GM12878 (cell line): ENCODE data around the gene MTMR8. TPM values are rescaled to one million over a fixed set of nuclear protein-coding genes. Genes with fewer than 3 reads are reported as not detected.
A peak's percentile ranks its signal among the peaks of the same experiment; 100 is the strongest.
"Not testable (repeated sequence)": the region's sequence is repeated elsewhere in the genome, so short reads cannot be mapped to it uniquely, and the experiment has no call there.

Source experiments
- ATAC-seq: fragments of 200-7000 bp; cut with Tn5 transposase; 3 replicates; pipeline ENCODE4 v1.9.1; 2020; ENCODE audit warnings: mild to moderate bottlenecking, moderate library complexity
- BruUV-seq: library from RNA; stranded (reverse); fragments of 400-500 nt; replicated peaks from 2 replicates; lab custom pipeline; 2021; lab: Mats Ljungman, UMichigan
- CTCF ChIA-PET: fragments of 300-600 bp; sonication (Branson Sonifier 250); formaldehyde crosslinking; extraction: SDS; loops from one replicate; lab custom pipeline; 2021; ENCODE audit warnings: inconsistent platforms; lab: Yijun Ruan, JAX
- POLR2A ChIA-PET: fragments of 350-600 bp; formaldehyde crosslinking; extraction: SDS; loops from one replicate; lab custom pipeline; 2021; ENCODE audit warnings: inconsistent platforms; lab: Charles Lee
- RAD21 ChIA-PET: fragments of 300-600 bp; sonication (Branson Sonifier 250); formaldehyde crosslinking; loops from one replicate; lab custom pipeline; 2023; ENCODE audit warnings: antibody characterized with exemption; ENCODE audit not compliant: unreplicated experiment; lab: Charles Lee
- SMC1A ChIA-PET: fragments of 300-600 bp; sonication (Branson Sonifier 250); formaldehyde crosslinking; loops from one replicate; lab custom pipeline; 2023; ENCODE audit not compliant: unreplicated experiment, uncharacterized antibody; lab: Charles Lee
- DNase-seq: peaks from one replicate; pipeline ENCODE4 v3.0.0-alpha.2; 2011; ENCODE audit warnings: low read depth, low spot score
- FAIRE-seq: peaks from 3 replicates; lab custom pipeline; 2011; peaks lifted over from hg19 to GRCh38; lab: Jason Lieb, UNC
- H2AFZ ChIP-seq: 2 replicates; pipeline ENCODE4 v1.6.0; 2011; ENCODE audit warnings: low read depth, low read length, control low read depth; ENCODE audit not compliant: control insufficient read depth
- H3K27ac ChIP-seq: 2 replicates; pipeline ENCODE4 v1.5.1; 2011; ENCODE audit warnings: control low read depth; ENCODE audit not compliant: control insufficient read depth, insufficient read depth
- H3K27me3 ChIP-seq, 2 experiments: replicated peaks in 1 of 2; 2 replicates each; pipeline versions ENCODE4 v1.6.0 to v1.6.1; 2011; ENCODE audit warnings: low read length in 1 of 2; ENCODE audit not compliant: control insufficient read depth in 2 of 2, insufficient read depth in 2 of 2
- H3K36me3 ChIP-seq, 2 experiments: 2 replicates each; pipeline ENCODE4 v1.5.1; 2011; ENCODE audit warnings: low read length in 1 of 2; ENCODE audit not compliant: control insufficient read depth in 2 of 2, insufficient read depth in 2 of 2
- H3K4me1 ChIP-seq: 2 replicates; pipeline ENCODE4 v1.6.1; 2011; ENCODE audit warnings: mild to moderate bottlenecking, low read length, moderate library complexity, mixed read lengths; ENCODE audit not compliant: control insufficient read depth, insufficient read depth
- H3K4me2 ChIP-seq: 2 replicates; pipeline ENCODE4 v1.6.0; 2011; ENCODE audit warnings: control low read depth; ENCODE audit not compliant: control insufficient read depth, insufficient read depth
- H3K4me3 ChIP-seq: fragments of 200-600 bp; sonication (generic); 2 replicates; pipeline ENCODE4 v1.5.1; 2016
- H3K79me2 ChIP-seq: 2 replicates; pipeline ENCODE4 v1.6.0; 2011; ENCODE audit warnings: low read length; ENCODE audit not compliant: control insufficient read depth, insufficient read depth
- H3K9ac ChIP-seq: 2 replicates; pipeline ENCODE4 v1.8.0; 2011; ENCODE audit warnings: low read length, control low read depth, mixed read lengths; ENCODE audit not compliant: control insufficient read depth, insufficient read depth
- H3K9me3 ChIP-seq: replicated peaks from 3 replicates; pipeline ENCODE4 v1.5.1; 2011; ENCODE audit warnings: mild to moderate bottlenecking, low read length; ENCODE audit not compliant: control insufficient read depth, insufficient read depth
- H4K20me1 ChIP-seq: 2 replicates; pipeline ENCODE4 v1.6.0; 2011; ENCODE audit not compliant: control insufficient read depth, insufficient read depth
- CTCF ChIP-seq, 3 experiments: IDR thresholded peaks in 2 of 3; conservative IDR thresholded peaks in 1 of 3; 2 replicates each; pipeline ENCODE4 v1.5.1; 2011; ENCODE audit warnings: low read depth in 3 of 3, low read length in 3 of 3, mild to moderate bottlenecking in 3 of 3, control low read depth in 2 of 3, moderate library complexity in 2 of 3, inconsistent platforms in 1 of 3, mixed read lengths in 1 of 3; ENCODE audit not compliant: control insufficient read depth in 2 of 3, insufficient read depth in 1 of 3; ENCODE audit errors: extremely low read depth in 1 of 3
- FOS ChIP-seq: IDR thresholded peaks from 3 replicates; pipeline ENCODE4 v1.6.1; 2011; ENCODE audit warnings: borderline replicate concordance; ENCODE audit not compliant: insufficient read length; ENCODE audit errors: extremely low read depth
- IRF4 ChIP-seq: IDR thresholded peaks from 2 replicates; pipeline ENCODE4 v1.6.1; 2011; ENCODE audit warnings: low read depth, low read length
- MYC ChIP-seq: IDR thresholded peaks from 2 replicates; pipeline ENCODE4 v1.6.1; 2011; ENCODE audit warnings: mild to moderate bottlenecking, low read length, moderate library complexity, inconsistent platforms; ENCODE audit not compliant: insufficient read depth, insufficient replicate concordance, insufficient read length, severe bottlenecking
- PML ChIP-seq: IDR thresholded peaks from 2 replicates; pipeline ENCODE4 v1.6.1; 2012; ENCODE audit warnings: low read length, inconsistent platforms
- RCOR1 ChIP-seq: conservative IDR thresholded peaks from 2 replicates; pipeline ENCODE4 v1.6.1; 2012; ENCODE audit warnings: low read depth, low read length, improper control_type of control experiment
- SP1 ChIP-seq: IDR thresholded peaks from one replicate; pipeline ENCODE4 v1.6.1; 2011; ENCODE audit warnings: low read depth, low read length
- YY1 ChIP-seq: IDR thresholded peaks from 2 replicates; pipeline ENCODE4 v1.6.1; 2011; ENCODE audit warnings: low read depth, mild to moderate bottlenecking, low read length
- WGBS: methylation state at CpG from one replicate; pipeline ENCODE4 v1.1.6; 2016; ENCODE audit warnings: low lambda C conversion rate; ENCODE audit not compliant: insufficient replicate concordance, insufficient coverage; ENCODE audit errors: missing lambda C conversion rate; 5-methylcytosine and 5-hydroxymethylcytosine counted together
- in situ Hi-C: fragments of 300-500 bp; cut with MboI; formaldehyde crosslinking; loops from 9 replicates; pipeline ENCODE4 v1.14.3; 2018; ENCODE audit warnings: mixed read lengths
- intact Hi-C: fragments of 100-400 bp; cut with micrococcal nuclease; formaldehyde crosslinking; loops from one replicate; pipeline ENCODE4 v1.14.2; 2022; ENCODE audit not compliant: unreplicated experiment
- polyA plus RNA-seq, 11 experiments: library from polyadenylated mRNA; depleted of rRNA in 4 of 11; unstranded in 6 of 11; stranded (reverse) in 5 of 11; fragments of >200 nt; fragmentation: Nextera tagmentation in 4 of 11; fragmentation: Illumina TruSeq in 1 of 11; extraction: Ambion mirVana in 4 of 11; extraction: Trizol in 1 of 11; gene quantifications; 1 replicate in 1 of 11; 2 replicates in 10 of 11; pipeline versions ENCODE4 v1.2.1 to v1.2.3, GENCODE V29; 2011 to 2016; ENCODE audit warnings: inconsistent platforms in 2 of 11, missing spikeins in 2 of 11, low read depth in 1 of 11
- total RNA-seq, 4 experiments: library from RNA; depleted of rRNA in 3 of 4; stranded (reverse); fragments of >200 nt in 3 of 4; fragmentation: Illumina TruSeq in 1 of 4; extraction: Trizol in 1 of 4; gene quantifications; 2 replicates each; pipeline versions ENCODE4 v1.2.1 to v1.2.3, GENCODE V29; 2013 to 2021

MTMR8 gene
- total and polyA plus RNA-seq, 10 of the 15 experiments (the other 5 are each of a cell fraction or from before 2014, with no cell fraction given) = 2.0 to 4.7 (median 3.6) TPM

GRCh38 chrX:64427281-64427680 is 32.0 kb upstream of the MTMR8 start:
- Histone ChIP-seq H3K9ac (no peak overlapping the region), H3K79me2 (no peaks in the 10 kb centered on the region), H3K9me3 (no peaks in the 10 kb centered on the region; the same call in 2 of the 3 replicates), H4K20me1 (no peaks in the 10 kb centered on the region), H2AFZ (no peak overlapping the region), H3K36me3 (no peaks in the 10 kb centered on the region), H3K27ac (no peak overlapping the region), H3K27me3 (no peaks in the 10 kb centered on the region), H3K4me3 (no peak overlapping the region), H3K4me1 (no peaks in the 10 kb centered on the region), H3K4me2 (no peak overlapping the region)
- TF ChIP-seq SP1 = no peak
- TF ChIP-seq FOS = no peak
- TF ChIP-seq IRF4 = no peak
- no peak for TF ChIP-seq RCOR1
- no peak for TF ChIP-seq MYC
- TF ChIP-seq YY1 = no peak
- no peak for TF ChIP-seq CTCF (IDR thresholded peaks at IDR 0.05 in 2 of 3, conservative IDR thresholded peaks at IDR 0.05 in 1 of 3; ENCODE audit: control insufficient read depth in 2 of 3, extremely low read depth in 1 of 3, insufficient read depth in 1 of 3, low read depth in 3 of 3, low read length in 3 of 3)
- no peak for TF ChIP-seq PML
- in situ Hi-C loops = no loop called here
- CTCF ChIA-PET = interaction anchor here (0.6 kb wide), 1 partner anchor 17 kb away, joined by 3 read pairs; no protein-coding TSS in a partner anchor
- FAIRE-seq (no peak), ATAC-seq (peak; percentile 67), DNase-seq (no peak)
- SMC1A ChIA-PET = interaction anchor here (0.6 kb wide), 1 partner anchor 21 kb away, joined by 3 read pairs; no protein-coding TSS in a partner anchor
- RAD21 ChIA-PET = interaction anchor here (1.3 kb wide), 1 partner anchor 9 kb away, joined by 3 read pairs; no protein-coding TSS in a partner anchor
- BruUV-seq = no TSS peak
- POLR2A ChIA-PET = no interaction called here
- intact Hi-C loops = no loop called here

DNA sequence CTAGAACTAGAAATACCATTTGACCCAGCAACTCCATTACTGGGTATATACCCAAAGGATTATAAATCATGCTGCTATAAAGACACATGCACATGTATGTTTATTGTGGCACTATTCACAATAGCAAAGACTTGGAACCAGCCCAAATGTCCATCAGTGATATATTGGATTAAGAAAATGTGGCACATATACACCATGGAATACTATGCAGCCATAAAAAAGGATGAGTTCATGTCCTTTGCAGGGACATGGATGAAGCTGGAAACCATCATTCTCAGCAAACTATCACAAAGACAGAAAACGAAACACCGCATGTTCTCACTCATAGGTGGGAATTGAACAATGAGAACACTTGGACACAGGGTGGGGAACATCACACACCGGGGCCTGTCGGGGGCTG is 14.5 kb upstream of the MTMR8 start:
- CTCF ChIA-PET, FAIRE-seq, H3K9me3 ChIP-seq, H3K27ac ChIP-seq, BruUV-seq, in situ Hi-C loops, H3K4me2 ChIP-seq, H3K27me3 ChIP-seq, POLR2A ChIA-PET, H3K36me3 ChIP-seq, ATAC-seq, H4K20me1 ChIP-seq, H2AFZ ChIP-seq, SMC1A ChIA-PET, RAD21 ChIA-PET, intact Hi-C loops, H3K79me2 ChIP-seq, H3K4me3 ChIP-seq, H3K9ac ChIP-seq, H3K4me1 ChIP-seq, DNase-seq: not testable (repeated sequence)
- WGBS = 79% methylated on average over 4 of the region's 4 CpGs
